Mucosa of stomach (tissue), 1 donor: ENCODE measurements around the gene ZNF428.

ENCODE experiments used
- H3K27me3 ChIP-seq: one replicate; pipeline ENCODE4 v1.7.0; 2013; ENCODE audit warnings: mild to moderate bottlenecking, low read length; ENCODE audit not compliant: control insufficient read depth, insufficient read depth
- H3K36me3 ChIP-seq: one replicate; pipeline ENCODE4 v1.7.0; 2013; ENCODE audit warnings: low read length; ENCODE audit not compliant: control insufficient read depth, insufficient read depth
- H3K4me1 ChIP-seq: one replicate; pipeline ENCODE4 v1.7.0; 2013; ENCODE audit warnings: mild to moderate bottlenecking, low read length; ENCODE audit not compliant: control insufficient read depth, insufficient read depth
- H3K4me3 ChIP-seq: one replicate; pipeline ENCODE4 v1.7.0; 2013; ENCODE audit warnings: low read length
- H3K9ac ChIP-seq: one replicate; pipeline ENCODE4 v1.7.0; 2013; ENCODE audit warnings: mild to moderate bottlenecking, low read length, moderate library complexity
- H3K9me3 ChIP-seq: one replicate; pipeline ENCODE4 v1.7.0; 2013; ENCODE audit warnings: mild to moderate bottlenecking, low read length, moderate library complexity; ENCODE audit not compliant: control insufficient read depth
- donor health status: Pancreatic carcinoma.

The ZNF428 gene

DNA sequence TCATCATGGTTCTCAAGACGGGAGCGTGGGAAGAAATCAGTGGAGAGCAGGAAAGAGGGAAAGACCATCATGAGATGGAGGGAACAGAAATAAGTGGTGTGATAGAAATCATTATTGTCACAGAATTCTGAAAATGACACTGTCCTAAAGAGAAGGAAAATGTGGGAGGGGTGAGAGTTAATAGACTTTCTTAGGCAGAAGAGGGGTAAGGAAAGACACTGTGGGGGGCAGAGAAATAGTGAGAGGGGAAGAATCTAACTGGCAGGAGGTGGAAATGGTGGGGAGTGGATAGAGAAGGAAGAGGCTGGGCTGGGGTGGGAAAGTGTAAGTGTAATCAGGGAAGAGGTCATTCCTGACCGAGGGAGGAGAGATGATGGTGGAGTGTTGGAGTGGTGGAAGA lies 40.6 kb downstream of the ZNF428 start:
- Histone ChIP-seq H3K36me3 (no peaks in the 10 kb centered on the region), H3K27me3 (no peaks in the 10 kb centered on the region), H3K9ac (no peak overlapping the region), H3K4me3 (no peak overlapping the region), H3K4me1 (peaks cover 8% of the 10 kb centered on the region), H3K9me3 (no peaks in the 10 kb centered on the region)

DNA sequence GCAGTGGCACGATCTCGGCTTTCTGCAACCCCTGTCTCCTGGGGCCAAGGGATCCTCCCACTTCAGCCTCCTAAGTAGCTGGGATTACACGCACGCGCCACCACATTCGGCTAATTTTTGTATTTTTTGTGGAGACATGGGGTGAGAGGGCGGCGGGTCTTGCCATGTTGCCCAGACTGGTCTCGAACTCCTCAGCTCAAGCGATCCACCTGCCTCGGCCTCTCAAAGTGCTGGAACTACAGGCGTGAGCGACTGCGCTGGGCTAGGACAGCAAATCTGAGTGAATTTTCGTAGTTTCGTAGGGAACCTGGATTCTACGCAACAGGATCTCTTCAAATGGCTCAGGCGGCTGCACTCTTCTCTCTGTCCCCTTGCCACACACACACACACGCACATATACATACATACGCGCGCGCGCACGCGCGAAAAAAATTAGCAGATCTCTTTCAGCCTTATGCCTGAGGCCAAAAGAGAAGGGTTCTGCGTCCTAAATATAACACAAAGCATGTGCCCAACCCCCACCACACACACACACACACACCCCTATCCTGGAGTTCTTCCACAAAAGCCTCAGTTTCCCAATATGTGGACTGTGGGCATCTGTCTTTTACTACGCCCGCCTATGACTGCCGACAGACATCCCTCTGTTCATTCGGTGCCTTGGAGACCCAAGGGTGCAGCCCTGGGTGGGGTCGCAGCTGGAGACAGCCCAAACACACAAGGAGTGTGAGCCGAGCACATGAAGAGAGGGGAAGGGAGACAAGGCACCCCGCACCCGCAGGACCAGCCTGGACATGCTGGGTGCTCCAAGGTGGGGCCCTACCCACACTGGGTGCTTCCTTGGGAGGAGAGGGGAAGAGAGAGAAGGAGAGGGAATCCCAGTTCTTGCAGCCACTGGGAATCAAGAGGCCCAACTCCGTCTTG lies 43.2 kb downstream of the ZNF428 start:
- H3K4me3 ChIP-seq = peak overlapping the region; percentile 3
- H3K9me3 ChIP-seq = no peaks in the 10 kb centered on the region
- H3K4me1 ChIP-seq = peaks cover 28% of the 10 kb centered on the region
- H3K36me3 ChIP-seq = no peaks in the 10 kb centered on the region
- peak overlapping the region; percentile 92 for H3K9ac ChIP-seq
- H3K27me3 ChIP-seq = no peaks in the 10 kb centered on the region

DNA sequence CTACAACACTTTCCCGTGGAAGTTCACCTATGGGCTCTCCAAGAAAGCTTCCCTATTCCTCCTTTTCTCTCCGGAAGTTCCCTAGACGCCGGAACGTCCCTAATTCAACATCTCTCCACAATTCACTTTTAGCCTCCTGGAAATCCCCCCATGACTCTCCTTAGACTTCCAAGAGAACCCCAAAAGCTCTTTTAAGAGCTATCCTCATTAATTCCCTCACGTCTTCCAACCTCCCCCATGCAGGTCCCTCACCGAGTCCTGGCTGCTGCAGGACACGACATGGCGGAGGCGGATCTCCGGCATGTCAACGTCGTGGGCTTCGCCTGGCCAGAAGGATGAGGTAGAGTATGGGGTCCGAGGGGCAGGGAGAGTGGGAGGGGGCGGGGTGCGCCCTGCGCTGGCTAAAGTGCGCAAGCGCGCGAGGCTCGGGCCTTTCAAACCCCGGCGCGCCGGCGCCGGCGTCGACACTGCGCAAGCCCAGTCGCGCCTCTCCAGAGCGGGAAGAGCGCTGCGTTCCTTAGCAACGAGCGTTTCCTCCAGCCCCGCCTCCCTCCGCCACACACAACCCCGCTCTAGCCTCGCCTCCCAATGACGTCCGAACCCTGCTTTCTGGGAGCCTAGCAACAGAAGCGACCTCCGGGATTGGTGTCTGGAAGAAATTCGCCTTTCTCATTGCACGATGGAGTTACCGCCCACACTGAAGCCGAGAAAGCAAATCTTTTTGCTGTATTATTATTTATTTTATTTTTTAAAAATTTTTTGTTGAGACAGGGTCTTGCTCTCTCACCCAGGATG lies 44.1 kb downstream of the ZNF428 start, which contains the start of the genes PINLYP and XRCC1:
PINLYP (plus strand) TSS at position 646 of the 795 bp plus-strand sequence. CDS start 1,391 bp downstream, outside the sequence.
XRCC1 (minus strand) TSS at position 372 of the 795 bp plus-strand sequence; CDS start at position 303, 69 bp downstream.
- Histone ChIP-seq H3K27me3 (no peaks in the 10 kb centered on the region), H3K4me3 (peak within 1 kb of the TSS; percentile 89), H3K36me3 (no peaks in the 10 kb centered on the region), H3K9me3 (no peaks in the 10 kb centered on the region), H3K9ac (peak within 1 kb of the TSS; percentile 92), H3K4me1 (peaks cover 35% of the 10 kb centered on the region)

DNA sequence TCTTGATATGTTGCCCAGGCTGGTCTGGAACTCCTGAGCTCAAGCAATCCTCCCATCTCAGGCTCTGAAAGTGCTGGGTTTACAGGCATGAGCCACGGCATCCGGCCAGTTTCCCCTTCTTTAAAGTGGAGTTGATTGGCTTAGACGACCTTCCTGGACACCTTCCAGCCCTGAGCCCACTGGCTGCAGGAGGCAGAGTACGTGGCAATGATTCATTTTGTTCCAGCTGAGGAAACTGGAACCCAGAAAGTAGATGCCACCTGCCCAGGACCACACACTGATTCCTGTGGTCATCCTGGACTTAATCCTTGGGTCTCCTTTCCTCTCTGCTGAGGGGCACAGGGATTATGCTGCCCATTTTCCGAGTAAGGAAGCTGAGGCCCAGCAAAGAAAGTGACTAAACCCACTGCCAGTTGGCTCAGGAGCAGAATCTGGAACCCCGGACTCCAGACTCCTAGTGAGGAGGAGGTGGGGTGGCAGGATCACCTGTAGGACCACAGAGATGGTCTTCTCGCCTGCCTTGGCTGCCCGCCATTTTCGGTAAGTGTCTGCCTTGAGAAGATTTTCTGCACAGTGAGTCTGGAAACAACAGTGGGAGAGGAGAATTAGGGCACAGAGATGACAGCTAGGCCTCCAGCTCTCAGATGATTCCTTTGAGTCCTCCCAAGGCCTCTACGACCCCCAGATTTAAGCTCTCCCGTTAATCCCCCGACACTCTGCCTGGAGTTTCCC lies 44.8 kb downstream of the ZNF428 start:
- H3K9me3 ChIP-seq = no peaks in the 10 kb centered on the region
- no peaks in the 10 kb centered on the region for H3K27me3 ChIP-seq
- H3K36me3 ChIP-seq = no peaks in the 10 kb centered on the region
- H3K4me1 ChIP-seq = peaks cover 42% of the 10 kb centered on the region
- peak overlapping the region; percentile 92 for H3K9ac ChIP-seq
- H3K4me3 ChIP-seq = peak overlapping the region; percentile 89

DNA sequence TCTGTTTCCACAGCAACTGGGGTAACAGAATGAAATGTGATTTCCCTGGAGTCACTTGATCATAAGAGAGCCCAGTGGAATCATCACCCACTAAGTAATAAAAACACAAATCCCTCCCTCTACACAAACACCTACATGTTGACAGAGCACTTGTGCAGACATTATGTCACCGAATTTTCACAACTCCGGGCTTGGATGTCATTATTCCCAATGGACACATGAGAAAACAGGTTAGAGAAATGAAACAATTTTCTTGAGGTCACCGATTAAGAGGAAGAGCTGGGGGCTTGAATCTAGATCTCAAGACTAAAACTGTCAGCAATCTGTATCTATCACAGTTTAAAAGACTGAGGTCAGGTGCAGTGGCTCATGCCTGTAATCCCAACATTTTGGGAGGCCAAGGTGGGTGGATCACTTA lies 47.2 kb downstream of the ZNF428 start:
- Histone ChIP-seq H3K9ac (no peak overlapping the region), H3K36me3 (no peaks in the 10 kb centered on the region), H3K9me3 (no peaks in the 10 kb centered on the region), H3K4me3 (no peak overlapping the region), H3K27me3 (no peaks in the 10 kb centered on the region), H3K4me1 (peaks cover 42% of the 10 kb centered on the region)

DNA sequence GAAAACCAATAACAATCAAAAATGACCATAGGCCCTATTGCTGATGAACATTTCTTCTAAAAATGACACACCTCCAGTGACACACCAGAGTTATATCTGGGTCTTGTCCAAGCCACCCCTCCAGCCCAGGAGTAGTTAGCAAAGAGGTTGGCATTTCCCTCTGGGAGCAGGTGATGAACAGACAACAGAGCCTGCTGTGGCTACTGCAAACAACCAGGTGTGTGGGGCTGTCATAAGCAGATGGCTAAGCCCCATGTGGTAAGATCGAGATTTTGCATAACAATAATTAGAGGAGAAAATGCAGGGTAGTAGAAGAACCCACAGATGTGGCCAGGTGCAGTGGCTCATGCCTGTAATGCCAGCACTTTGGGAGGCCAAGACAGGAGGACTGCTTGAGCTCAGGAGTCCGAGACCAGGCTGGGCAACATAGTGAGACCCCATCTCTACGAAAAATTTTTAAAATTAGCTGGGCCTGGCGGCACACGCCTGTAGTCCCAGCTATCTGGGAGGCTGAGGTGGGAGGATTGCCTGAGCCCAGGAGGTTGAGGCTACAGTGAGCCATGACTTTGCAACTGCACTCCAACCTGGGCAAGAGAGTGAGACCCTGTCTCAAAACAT lies 49.1 kb downstream of the ZNF428 start:
- H3K9ac ChIP-seq = peak overlapping the region; percentile 9
- no peaks in the 10 kb centered on the region for H3K27me3 ChIP-seq
- H3K4me3 ChIP-seq = no peak overlapping the region
- no peaks in the 10 kb centered on the region for H3K9me3 ChIP-seq
- no peaks in the 10 kb centered on the region for H3K36me3 ChIP-seq
- H3K4me1 ChIP-seq = peaks cover 42% of the 10 kb centered on the region

DNA sequence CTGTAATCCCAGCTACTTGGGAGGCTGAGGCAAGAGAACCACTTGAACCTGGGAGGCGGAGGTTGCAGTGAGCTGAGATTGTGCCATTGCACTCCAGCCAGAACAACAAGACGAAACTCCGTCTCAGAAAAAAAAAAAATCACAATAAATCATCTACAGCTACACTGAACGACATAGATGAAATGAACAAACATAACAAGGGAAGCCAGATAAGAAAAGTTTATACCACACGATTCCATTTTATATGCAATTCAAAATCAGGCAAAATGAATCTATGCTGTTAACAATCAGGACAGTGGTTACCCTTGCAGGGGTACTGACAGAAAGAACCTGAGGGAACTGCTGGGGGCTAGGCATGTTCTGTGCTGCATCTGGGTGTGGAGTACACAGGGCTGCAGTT lies 49.8 kb downstream of the ZNF428 start:
- Histone ChIP-seq H3K36me3 (no peaks in the 10 kb centered on the region), H3K9me3 (no peaks in the 10 kb centered on the region), H3K27me3 (no peaks in the 10 kb centered on the region), H3K4me1 (peaks cover 38% of the 10 kb centered on the region), H3K9ac (no peak overlapping the region), H3K4me3 (no peak overlapping the region)

DNA sequence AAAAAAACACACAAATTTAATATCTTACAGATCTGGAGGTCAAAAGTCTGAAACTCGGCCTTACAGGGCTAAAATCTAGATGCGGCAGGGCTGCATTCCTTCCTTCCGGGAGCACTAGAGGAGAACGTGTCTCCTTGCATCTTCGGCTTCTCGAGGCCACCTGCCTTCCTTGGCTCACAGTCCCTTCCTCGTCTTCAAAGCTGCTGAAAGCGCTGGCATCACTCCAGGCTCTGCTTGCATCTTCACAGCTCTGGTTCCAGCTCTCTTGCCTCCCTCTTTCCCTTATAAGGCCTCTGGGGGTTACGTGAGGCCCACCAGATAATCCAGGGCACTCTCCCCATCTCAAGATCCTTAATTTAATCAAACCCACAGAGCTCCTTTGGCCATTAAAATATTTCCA lies 54.6 kb downstream of the ZNF428 start:
- Histone ChIP-seq H3K27me3 (no peaks in the 10 kb centered on the region), H3K4me1 (peaks cover 2% of the 10 kb centered on the region), H3K4me3 (no peak overlapping the region), H3K9me3 (no peaks in the 10 kb centered on the region), H3K36me3 (peaks cover 8% of the 10 kb centered on the region), H3K9ac (no peak overlapping the region)

DNA sequence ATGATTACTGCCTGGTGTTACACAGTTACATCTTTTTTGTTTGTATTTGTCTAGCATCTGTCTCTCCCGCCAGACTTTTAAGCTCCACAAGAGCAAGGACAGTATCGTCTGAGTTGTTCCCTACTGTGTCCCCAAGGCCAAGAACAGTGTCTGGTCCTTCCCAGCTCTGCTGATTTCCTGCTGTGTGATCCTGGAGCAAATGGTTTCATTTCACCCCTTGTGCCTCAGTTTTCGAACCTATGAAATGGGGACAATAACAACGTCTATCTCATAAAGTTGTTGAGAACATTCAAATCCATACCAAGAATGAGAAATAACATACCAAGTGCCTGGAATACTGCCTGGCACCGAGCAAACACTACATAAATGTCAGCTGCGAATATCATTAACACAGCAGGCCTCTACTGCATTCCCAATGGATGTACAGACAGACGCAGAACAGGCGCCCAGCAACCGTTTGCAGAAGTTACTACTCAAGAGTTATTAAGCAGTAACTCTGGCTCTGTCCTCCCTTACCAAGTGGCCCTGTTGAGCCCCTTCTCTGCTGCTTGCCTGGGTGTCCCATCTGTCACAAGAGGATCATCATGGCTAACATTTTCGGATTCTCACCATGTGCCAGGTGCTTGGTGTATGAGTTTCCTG lies 55.5 kb downstream of the ZNF428 start:
- Histone ChIP-seq H3K36me3 (peaks cover 8% of the 10 kb centered on the region), H3K9ac (no peak overlapping the region), H3K27me3 (no peaks in the 10 kb centered on the region), H3K4me1 (no peaks in the 10 kb centered on the region), H3K9me3 (no peaks in the 10 kb centered on the region), H3K4me3 (no peak overlapping the region)

DNA sequence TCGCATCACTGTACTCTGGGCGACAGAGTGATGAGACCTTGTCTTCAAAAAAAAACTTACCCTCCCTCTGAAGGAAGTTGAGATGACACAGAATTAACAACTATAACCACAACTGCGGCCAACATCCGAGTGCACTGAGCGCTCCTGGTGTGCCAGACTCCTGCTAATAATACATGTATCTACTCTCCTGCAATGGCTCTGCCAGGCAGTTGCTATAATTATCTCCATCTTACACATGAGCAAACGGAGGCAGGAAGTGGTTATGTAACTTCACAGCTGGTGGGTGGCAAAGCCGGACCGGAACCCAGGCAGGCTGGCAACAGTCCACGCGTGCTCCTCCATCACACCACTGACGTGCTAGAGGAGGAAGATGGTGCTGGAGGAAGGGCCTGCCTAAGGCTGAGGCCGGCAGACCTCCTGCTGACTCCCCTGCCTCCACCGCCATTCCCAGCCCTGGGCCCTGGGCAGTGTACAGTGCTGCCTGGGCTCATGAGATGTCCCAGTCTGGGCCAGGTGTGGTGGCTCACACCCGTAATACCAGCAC lies 56.7 kb downstream of the ZNF428 start:
- H3K9ac ChIP-seq = no peak overlapping the region
- no peaks in the 10 kb centered on the region for H3K27me3 ChIP-seq
- H3K36me3 ChIP-seq = peaks cover 8% of the 10 kb centered on the region
- no peak overlapping the region for H3K4me3 ChIP-seq
- H3K9me3 ChIP-seq = no peaks in the 10 kb centered on the region
- H3K4me1 ChIP-seq = no peaks in the 10 kb centered on the region

DNA sequence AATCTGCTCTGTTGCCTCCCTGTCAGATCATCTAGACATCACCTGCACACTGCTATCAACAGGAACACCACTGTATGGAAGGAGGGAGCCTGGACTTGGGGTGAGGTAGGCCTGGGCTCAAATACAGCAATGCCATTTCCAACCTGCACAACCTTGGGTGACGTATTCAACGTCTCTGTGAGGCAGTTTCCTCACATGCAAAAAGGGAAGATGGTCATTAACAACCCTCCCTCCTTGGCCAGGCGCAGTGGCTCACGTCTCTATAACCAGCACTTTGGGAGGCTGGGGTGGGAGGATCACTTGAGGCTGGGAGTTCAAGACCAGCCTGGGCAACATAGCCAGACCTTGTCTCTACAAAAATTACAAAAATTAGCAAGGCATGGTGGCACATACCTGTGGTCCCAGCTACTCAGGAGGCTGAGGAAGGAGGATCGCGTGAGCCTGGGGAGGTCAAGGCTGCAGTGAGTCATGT lies 57.2 kb downstream of the ZNF428 start:
- H3K9me3 ChIP-seq = no peaks in the 10 kb centered on the region
- peaks cover 8% of the 10 kb centered on the region for H3K36me3 ChIP-seq
- no peak overlapping the region for H3K9ac ChIP-seq
- no peak overlapping the region for H3K4me3 ChIP-seq
- no peaks in the 10 kb centered on the region for H3K27me3 ChIP-seq
- no peaks in the 10 kb centered on the region for H3K4me1 ChIP-seq
